NCI-H1092 treated with DMSO at 0.1 percent for 48 hours (cell line): ENCODE data around the gene TMED7.
"Not testable (repeated sequence)": the region's sequence is repeated elsewhere in the genome, so short reads cannot be mapped to it uniquely, and the experiment has no call there.

Source experiments
- DNase-seq: peaks from one replicate; lab custom pipeline; 2025; lab: John Stamatoyannopoulos, UW

Gene TMED7

GRCh38 chr5:115625579-115626444 is at the start of gene TMED7:
Gene TMED7 (minus strand): TSS chr5:115626036. CDS start chr5:115625792, 244 bp downstream.
- peak; percentile 96 for DNase-seq

- DNase-seq, result not testable (repeated sequence)
Measured at GRCh38 chr5:115674782-115675181, 48.9 kb upstream of the TMED7 start.

DNA sequence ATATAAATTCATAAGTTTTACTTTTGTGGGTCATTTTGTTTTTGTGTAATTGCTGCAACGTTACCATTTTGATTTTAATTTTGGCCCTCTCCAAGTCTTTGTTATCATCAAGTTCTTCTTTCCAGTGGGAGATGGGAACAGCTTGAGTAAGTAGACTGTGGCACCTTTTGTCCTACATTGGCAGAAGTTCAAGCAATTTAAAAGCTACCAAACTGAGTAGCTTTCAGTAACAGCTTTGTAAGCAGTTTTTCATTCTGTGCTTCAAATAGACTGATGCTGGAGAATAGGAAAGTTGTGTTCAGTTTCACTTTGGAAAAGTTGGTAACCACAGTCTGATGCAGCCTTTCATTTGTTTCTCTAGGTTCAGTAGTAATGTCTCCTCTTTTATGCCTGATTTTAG is 47.8 kb upstream of the TMED7 start:
- DNase-seq, result no peak

DNA sequence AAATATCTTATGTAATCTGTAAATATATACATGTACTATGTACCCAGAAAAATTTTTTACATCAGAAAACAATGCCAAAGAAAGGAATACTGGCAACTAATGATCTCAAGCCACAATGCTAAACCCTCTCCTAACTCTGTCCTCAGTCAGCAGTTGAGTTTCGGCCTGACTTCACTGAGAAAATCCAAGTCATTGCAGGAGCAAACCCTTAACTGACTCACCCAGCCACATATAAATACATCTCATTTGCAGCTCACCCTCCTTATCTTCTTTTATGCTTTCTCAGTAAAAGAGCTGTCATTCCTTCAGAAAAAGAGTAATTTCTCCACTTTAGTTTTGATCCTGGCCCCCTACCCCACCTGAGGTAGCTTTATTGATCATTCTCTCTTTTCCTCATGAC is 46.1 kb upstream of the TMED7 start:
- DNase-seq, result no peak

DNA sequence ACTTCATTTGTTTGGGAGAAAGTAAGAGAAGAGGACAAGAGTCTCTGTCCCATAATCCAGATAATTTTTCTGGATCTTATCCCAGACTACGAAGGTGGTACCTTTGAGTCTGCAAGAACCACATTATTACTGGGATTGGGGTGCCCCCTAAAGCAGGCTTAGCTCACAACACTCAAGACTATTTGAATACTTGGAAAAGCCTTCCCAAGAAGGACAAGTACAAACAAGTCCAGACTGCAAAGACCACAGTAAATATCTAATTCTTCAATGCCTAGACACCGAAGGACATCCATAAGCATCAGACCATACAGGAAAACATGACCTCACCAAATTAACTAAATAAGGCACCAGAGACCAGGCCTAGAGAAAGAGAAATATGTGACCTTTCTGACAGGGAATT is 40.2 kb upstream of the TMED7 start:
- no peak for DNase-seq

DNA sequence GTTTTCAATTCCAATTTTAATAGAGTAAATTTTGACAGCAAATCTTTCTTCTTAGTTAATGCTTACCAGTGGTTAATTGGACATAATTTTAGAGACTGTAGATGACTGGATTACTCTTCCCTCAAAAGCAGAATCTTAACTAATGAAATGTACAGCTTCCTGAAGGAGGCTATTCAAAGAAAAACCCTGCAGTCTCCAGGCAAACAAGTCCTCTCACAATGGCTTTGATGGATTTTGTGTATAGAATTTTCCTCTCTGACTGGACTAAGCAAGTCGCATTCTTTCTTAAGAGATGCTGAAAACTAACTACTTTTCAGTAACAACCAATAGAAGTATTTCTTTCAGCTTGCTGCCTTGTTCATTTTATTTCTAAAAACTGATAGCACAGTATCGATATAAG is 35.7 kb upstream of the TMED7 start:
- DNase-seq, result no peak

DNA sequence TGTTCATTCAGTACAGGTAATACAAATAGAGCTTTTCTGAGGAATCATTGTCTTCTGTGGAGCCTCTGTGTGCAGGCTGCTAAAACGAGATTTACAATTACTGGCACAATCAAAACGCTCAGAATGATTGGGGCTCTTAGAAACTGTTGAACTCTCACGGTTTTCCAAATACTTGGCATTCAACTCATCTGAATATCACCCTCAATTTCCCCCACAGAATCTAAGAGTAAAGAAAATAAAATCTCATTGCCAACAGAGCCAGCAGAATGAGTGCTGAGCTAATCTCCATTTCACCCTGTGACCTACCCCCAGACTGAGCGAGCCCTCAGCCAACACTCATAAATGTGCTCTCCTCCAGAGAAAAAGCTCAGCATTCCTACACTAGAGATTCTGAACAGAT is 35.3 kb upstream of the TMED7 start:
- DNase-seq, result no peak

DNA sequence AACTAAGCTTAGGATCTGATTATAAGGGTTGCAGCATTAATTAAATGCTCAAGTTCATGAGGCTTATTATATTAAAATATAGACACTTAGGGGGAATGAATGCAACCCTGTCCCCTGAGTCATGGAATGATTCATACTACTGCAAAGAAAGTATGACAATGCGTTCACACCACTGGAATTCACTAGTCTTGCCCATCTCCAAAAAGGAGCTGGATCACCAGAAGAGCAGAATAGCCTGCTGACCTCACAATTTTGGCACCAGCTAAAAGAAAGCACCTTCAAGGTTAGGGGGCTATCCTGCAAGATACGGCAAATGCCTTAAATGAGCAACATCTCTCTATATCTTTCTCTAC is 32.0 kb upstream of the TMED7 start:
- DNase-seq, result no peak

DNA sequence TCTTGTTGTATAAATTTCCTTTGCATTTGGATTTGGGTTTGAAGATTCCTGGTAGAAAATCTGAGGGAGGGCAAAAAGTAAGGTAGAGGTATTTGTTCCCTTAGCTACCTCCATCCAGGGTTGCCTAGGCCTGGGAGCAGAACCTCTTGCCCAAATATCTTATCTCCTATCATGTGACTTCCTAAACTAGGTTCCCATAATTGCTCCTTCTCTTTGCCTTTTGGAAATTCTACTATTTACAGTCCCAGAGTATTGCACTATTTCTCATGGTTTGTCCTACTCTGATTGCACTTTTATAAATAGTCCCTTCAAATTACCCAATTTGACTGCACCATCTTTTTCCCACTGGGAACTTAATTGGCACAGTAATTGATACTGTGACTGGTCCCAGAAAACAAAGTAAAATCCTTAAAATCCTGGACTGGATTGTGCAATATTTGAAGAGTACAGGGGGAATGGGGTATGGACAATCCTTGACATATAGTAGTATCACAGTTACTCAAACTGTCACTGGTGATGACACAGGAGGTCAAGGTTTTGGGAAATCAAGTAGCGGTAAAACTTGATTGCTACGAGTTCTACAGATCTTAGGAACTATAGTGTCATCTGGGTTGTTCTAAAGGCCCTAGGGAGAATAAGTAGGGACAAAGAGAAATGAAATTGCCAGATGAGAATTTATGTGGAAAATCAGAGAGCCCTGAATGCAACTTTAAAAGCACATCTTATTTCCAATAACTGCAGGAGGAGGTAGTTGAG is 31.5 kb upstream of the TMED7 start:
- DNase-seq, result no peak

DNA sequence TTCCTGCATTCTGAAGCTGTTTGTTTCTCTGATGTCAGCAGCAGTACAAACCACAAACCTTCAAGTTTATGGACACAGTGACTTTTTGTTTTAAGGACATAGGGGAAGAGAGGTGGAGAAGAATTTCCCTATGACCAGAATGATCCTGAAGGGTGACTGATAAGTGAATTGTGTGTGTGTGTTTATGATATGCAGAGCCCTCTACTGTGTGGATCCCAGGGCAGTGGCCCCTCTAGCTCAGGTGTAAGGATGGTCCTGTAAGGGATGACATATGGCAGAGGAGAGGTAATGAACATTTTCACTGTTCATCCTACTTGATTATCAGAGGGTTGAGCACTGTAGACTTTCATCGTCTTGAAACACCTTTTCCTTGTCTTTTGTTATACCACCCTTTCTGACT is 30.6 kb upstream of the TMED7 start:
- DNase-seq, result no peak

DNA sequence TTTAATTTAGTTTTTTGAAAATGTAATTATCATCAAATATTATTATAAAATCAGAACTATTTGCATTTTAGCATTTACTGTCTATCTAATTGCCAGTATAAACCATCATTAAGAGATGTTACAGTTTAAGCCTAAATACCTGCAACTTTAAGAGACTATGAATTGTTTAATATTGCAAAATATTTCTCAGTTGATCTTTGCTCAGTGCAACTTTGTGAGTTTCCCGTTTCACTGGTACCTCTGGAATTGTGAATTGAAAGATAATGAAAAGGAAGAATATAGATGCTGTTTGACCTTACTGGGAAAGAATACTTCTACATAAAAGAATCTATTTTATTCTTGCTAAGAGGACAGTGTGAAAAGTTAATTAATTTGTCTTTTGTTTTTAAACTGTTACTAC is 30.2 kb upstream of the TMED7 start:
- no peak for DNase-seq

- DNase-seq, result no peak
Measured at GRCh38 chr5:115649541-115649940, 23.7 kb upstream of the TMED7 start.

DNA sequence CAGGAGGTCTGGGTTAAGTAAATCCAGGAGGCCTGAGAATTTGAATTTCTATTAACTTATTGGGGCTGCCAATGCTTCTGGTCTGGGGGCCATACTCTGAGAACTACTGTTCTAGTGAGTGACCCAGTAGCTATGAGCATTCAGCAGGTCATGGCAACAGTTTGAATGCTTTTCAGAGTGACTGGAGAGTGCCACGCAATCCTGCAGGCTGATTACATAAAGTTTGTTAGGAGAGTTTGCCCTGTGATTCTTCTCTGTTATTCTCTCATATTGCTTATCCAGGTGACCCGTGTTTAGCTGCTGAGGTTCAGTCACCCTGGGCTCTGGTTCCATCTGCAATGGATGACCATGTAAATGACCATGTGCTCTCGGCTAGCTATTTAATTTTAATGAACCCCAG is 22.2 kb upstream of the TMED7 start:
- no peak for DNase-seq

- DNase-seq, result not testable (repeated sequence)
Measured at GRCh38 chr5:115645386-115645785, 19.6 kb upstream of the TMED7 start.

DNA sequence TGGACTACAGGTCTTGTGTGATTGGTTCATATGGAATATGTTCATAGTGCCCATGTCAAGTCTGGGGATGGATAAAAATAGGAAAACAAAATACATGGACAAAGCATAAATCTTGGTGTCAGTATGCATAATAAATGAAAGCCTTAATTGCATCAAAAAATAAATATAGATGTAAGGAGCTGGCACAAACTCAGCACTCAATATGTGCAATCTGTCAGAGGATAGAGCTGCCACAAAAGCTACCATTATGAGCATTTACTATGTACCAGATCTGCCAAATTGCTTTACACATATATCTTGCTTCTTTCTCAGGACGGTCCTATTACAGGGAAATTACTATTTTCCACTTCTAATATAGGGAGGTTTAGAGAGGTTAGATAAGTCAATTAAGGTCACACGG is 18.2 kb upstream of the TMED7 start:
- DNase-seq, result no peak

GRCh38 chr5:115641948-115642347 is 16.1 kb upstream of the TMED7 start:
- no peak for DNase-seq

DNA sequence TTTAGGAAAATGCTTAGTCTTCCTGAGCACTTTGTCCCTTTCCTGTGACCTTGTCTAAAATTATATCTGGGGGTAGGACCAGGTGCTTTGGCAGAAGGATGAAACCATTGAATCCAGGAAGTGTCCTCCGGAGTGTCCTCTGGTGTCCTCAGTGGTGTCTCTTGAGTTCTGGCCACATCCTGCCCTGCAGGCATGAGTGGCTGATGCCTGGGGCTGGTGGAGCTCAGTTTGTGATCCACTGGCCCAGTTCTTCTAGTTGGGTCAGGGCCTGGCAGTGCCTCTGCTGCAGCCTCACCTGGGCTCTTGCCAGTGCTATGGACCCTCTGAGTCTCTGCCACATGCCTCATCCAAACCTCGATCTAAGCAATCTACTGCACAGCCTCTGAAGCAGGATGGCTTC is 14.4 kb upstream of the TMED7 start:
- no peak for DNase-seq

GRCh38 chr5:115639377-115639776 is 13.5 kb upstream of the TMED7 start:
- no peak for DNase-seq

DNA sequence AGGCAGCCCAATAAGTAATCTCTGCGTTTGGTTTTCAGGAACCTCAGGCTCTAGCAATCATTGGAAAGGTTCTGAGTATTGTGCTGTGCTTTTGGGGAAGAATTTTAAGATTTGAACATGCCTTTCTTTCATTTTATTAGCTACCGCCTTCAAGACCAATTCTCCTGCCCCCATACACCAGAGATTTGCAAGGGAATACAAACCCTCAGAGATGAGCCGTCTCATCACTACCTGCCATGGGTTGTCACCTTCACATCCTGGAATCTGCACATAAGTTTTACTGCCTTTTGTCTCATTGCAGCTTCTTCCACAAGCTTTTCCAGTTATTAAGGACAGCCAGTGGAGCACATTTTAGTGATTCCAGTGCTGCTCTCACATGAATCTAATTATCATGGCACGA is 11.7 kb upstream of the TMED7 start:
- no peak for DNase-seq

- no peak for DNase-seq
Measured at GRCh38 chr5:115636008-115636407, 10.2 kb upstream of the TMED7 start.

- DNase-seq, result peak; percentile 83
Measured at GRCh38 chr5:115634343-115635132, 8.7 kb upstream of the TMED7 start.

GRCh38 chr5:115629903-115630302 is 4.1 kb upstream of the TMED7 start:
- no peak for DNase-seq
